Measurements from ENCODE around the gene ANO7. TPM values are rescaled to one million over a fixed set of nuclear protein-coding genes. Genes with fewer than 3 reads are reported as not detected.

ANO7 gene
- total RNA-seq, 1 experiment from 2014 or later, result 5.2 TPM

DNA sequence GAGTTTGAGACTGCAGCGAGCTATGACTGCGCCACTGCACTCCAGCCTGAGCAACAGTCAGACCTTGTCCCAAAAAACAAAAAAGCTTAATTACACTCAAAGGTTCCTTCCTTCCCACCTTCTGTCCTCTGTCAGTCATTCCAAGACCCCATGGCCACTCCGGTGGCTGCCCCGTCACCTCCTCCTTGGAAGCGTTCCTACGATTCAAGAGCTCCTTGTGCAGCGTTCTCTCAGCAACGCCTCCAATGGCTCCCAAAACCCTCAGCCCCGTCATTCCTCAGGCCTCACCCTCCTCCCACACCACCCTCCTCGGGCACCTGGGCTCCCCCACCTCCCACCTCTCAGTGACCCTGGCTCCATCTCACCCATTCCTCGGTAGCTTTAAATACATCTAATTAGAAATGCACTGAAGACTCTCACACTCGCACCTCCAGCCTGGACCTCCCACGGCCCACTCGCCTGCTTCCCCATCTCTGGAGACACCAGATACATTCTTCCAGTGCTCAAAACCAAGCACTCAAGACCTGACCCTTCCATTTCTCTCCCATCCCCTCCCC lies 47.2 kb upstream of the ANO7 start:
- Histone ChIP-seq H3K4me2 (ENCODE audit: insufficient read depth, insufficient read length, low read length) (no peak overlapping the region), H3K9me3 (ENCODE audit: control insufficient read depth, low read depth, low read length) (no peaks in the 10 kb centered on the region), H3K27ac (ENCODE audit: insufficient read length, low read depth, low read length) (no peak overlapping the region), H3K56ac (ENCODE audit: insufficient read length, low read depth, low read length) (no peak overlapping the region), H2BK20ac (ENCODE audit: low read depth, low read length, poor library complexity, severe bottlenecking) (no peak overlapping the region), H3K23me2 (ENCODE audit: insufficient read length, low read depth, low read length, poor library complexity, severe bottlenecking) (no peaks in the 10 kb centered on the region), H2AK5ac (ENCODE audit: insufficient read length, low read length) (no peak overlapping the region), H3K27me3 (ENCODE audit: insufficient read depth, low read length) (no peaks in the 10 kb centered on the region), H4K20me1 (ENCODE audit: control insufficient read depth, insufficient read depth, insufficient read length) (no peaks in the 10 kb centered on the region), H3K79me2 (ENCODE audit: insufficient read depth, low read length) (no peaks in the 10 kb centered on the region), H3K23ac (ENCODE audit: insufficient read length, low read depth, low read length) (no peak overlapping the region), H4K8ac (replicated peaks; ENCODE audit: insufficient read length, low read depth, low read length) (no peak overlapping the region), H3K18ac (ENCODE audit: insufficient read length, low read depth, low read length) (no peak overlapping the region), H3K9ac (ENCODE audit: extremely low read depth, insufficient read length, low read length) (no peak overlapping the region), H3T11ph (ENCODE audit: low read length) (no peak overlapping the region), H2BK120ac (ENCODE audit: low read depth, low read length, poor library complexity, severe bottlenecking) (no peak overlapping the region), H2BK15ac (ENCODE audit: low read depth, low read length) (no peak overlapping the region), H4K91ac (ENCODE audit: insufficient read length, low read depth, low read length) (no peak overlapping the region), H3K14ac (ENCODE audit: insufficient read depth, low read length) (no peak overlapping the region), H3K4ac (ENCODE audit: low read depth, low read length) (no peak overlapping the region), H2AFZ (ENCODE audit: low read length) (no peak overlapping the region), H4K5ac (ENCODE audit: insufficient read length, low read depth, low read length) (no peak overlapping the region), H2BK5ac (ENCODE audit: insufficient read length, low read length) (no peak overlapping the region), H3K79me1 (ENCODE audit: insufficient read depth, low read depth, low read length, poor library complexity, severe bottlenecking) (no peaks in the 10 kb centered on the region), H2BK12ac (ENCODE audit: insufficient read length, low read depth, low read length) (no peak overlapping the region), H3K4me1 (ENCODE audit: insufficient read depth, low read length) (no peaks in the 10 kb centered on the region)
- no peak for DNase-seq
- no peak for TF ChIP-seq CTCF (conservative IDR thresholded peaks at IDR 0.05)
- Mint-ChIP-seq H3K4me3 (no peak overlapping the region; a peak in 1 of 5 replicates), H3K27ac (peak overlapping the region in 2 of 3 experiments; percentile 35 to 66; a peak in 3 of 7 replicates), H3K27me3 (ENCODE audit: low read depth) (no peaks in the 10 kb centered on the region), H3K4me1 (no peaks in the 10 kb centered on the region), H3K36me3 (ENCODE audit: insufficient read depth in 1 of 3, low read depth in 3 of 3) (peaks cover 10 to 58% (median 50%) of the 10 kb centered on the region in 3 experiments; a peak in 6 of 7 replicates), H3K9me3 (no peaks in the 10 kb centered on the region)
- no CpG with 5 or more reads among the region's 14 CpGs for WGBS (ENCODE audit: extremely low coverage, insufficient read length, low lambda C conversion rate)
